ENCODE results near the gene LY6G5B. TPM values are rescaled to one million over a fixed set of nuclear protein-coding genes. Genes with fewer than 3 reads are reported as not detected.
"Not testable (repeated sequence)": the region's sequence is repeated elsewhere in the genome, so short reads cannot be mapped to it uniquely, and the experiment has no call there.

LY6G5B gene
- total RNA-seq, 4 donors from 2014 or later = 11.4 to 63.7 (median 13.9) TPM

DNA sequence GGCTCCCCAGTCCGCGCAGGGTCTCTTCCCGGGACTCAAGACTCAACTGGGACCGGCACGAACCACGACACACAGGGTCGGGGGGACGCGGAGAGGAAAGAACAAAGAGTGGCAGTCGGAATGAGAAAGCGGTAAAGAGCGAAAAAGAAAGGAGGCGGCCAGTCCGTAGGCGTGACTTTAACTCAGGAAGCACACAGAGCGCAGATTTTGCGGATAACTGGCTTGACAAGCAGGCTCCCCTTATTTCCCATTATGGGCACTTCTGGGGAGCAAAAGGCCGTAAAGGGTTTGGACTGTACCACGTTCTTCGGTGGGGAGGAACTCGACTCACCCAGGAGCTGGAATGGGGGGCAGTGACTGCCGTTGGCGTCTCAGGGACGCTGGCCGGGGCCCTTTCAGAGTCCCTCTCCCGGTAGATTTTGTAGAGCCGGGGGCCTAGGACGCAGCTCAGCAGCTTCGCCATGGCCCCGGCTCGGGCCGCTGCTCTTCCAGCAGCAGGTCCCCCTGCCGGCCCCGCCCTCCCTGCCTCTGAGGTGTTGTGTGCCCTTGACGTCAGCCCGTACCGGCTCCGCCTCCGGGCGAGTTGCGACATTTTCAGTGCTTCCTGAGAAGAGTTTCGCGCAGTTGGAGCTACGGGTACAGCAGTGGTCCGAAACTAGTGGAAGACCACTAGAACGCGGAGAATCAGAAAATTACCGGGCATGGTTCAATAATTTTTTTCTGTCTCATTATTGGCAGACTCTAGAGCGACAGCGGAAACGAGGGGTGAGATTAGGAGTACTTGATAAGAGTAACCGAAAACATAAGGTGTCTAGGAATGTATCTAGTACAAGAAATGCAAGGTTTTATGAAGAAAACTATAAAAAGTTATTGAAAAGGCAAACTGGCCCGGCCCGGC lies 33.3 kb downstream of the LY6G5B start, which contains the start of gene ABHD16A:
Gene ABHD16A, minus strand, starts transcription at position 506 of the 898 bp plus-strand sequence. Its CDS starts 43 bp downstream, at position 463.
- Histone ChIP-seq H3K27ac (peak within 1 kb of the TSS; percentile 96), H3K4me3 (peak within 1 kb of the TSS; percentile 69), H3K4me1 (peaks cover 20% of the 10 kb centered on the region), H3K9me3 (no peaks in the 10 kb centered on the region), H3K27me3 (no peaks in the 10 kb centered on the region), H3K36me3 (peaks cover 11% of the 10 kb centered on the region)
- DNase-seq (ENCODE audit: low spot score in 2 of 2) = peak; percentile 99 to 100
- TF ChIP-seq EP300 (IDR thresholded peaks at IDR 0.05) = no peak
- TF ChIP-seq, protein P1, sequence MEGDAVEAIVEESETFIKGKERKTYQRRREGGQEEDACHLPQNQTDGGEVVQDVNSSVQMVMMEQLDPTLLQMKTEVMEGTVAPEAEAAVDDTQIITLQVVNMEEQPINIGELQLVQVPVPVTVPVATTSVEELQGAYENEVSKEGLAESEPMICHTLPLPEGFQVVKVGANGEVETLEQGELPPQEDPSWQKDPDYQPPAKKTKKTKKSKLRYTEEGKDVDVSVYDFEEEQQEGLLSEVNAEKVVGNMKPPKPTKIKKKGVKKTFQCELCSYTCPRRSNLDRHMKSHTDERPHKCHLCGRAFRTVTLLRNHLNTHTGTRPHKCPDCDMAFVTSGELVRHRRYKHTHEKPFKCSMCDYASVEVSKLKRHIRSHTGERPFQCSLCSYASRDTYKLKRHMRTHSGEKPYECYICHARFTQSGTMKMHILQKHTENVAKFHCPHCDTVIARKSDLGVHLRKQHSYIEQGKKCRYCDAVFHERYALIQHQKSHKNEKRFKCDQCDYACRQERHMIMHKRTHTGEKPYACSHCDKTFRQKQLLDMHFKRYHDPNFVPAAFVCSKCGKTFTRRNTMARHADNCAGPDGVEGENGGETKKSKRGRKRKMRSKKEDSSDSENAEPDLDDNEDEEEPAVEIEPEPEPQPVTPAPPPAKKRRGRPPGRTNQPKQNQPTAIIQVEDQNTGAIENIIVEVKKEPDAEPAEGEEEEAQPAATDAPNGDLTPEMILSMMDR (IDR thresholded peaks at IDR 0.05) = no peak
- peak in 2 of 3 donors; percentile 91 to 94 for TF ChIP-seq POLR2AphosphoS5 (IDR thresholded peaks at IDR 0.05)
- peak; percentile 88 to 97 for TF ChIP-seq POLR2A (IDR thresholded peaks at IDR 0.05)
- WGBS = under 1% methylated on average over 54 of the region's 54 CpGs

DNA sequence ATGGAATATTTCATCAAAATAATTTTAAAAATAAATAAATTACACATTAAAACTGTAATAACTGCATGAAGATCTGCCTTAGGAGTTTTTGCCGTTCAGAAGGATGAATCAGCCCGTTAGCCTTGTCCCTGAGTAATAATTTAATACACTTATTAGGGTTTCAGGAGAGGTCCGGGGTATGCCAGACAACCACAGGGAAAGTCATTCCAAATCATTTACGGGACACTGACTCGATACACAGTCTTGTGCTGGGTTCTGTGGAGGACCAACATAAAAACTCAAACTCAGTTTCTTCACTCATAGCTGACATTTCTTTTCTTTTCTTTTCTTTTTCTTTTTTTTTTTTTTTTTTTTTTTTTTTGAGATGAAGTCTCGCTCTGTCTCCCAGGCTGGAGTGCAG lies 36.2 kb downstream of the LY6G5B start:
- Histone ChIP-seq H3K27ac (no peak overlapping the region), H3K4me3 (no peak overlapping the region), H3K9me3 (no peaks in the 10 kb centered on the region), H3K36me3 (no peaks in the 10 kb centered on the region), H3K4me1 (peaks cover 23% of the 10 kb centered on the region), H3K27me3 (no peaks in the 10 kb centered on the region)
- DNase-seq (ENCODE audit: low spot score in 2 of 2) = no peak
- WGBS = 78% methylated on average over 6 of the region's 6 CpGs
- TF ChIP-seq EP300 (IDR thresholded peaks at IDR 0.05) = no peak

DNA sequence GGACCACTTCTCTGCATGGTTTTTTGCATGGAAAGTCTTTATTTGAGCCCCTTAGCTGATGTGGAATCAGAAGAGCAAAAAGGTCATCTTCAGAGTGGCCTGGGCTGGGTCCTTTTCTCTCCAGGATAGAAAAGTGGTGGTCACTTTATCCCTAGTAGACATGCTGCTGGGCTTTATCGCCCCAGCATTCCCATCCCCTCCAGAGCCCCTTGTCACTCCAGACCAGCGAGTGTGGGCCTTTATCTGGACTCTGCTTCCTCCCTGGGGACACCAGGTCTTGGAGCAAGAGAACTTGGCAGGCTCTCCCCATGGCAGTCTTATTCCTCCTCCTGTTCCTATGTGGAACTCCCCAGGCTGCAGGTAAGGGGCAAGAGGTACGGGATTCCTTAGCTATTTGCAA lies 36.8 kb downstream of the LY6G5B start, which contains the start of gene LY6G6F:
Gene LY6G6F, plus strand, starts transcription at position 268 of the 400 bp plus-strand sequence. Its CDS starts 41 bp downstream, at position 309.
- no peaks in the 10 kb centered on the region for H3K9me3 ChIP-seq
- no peak within 1 kb of the TSS for H3K27ac ChIP-seq
- H3K27me3 ChIP-seq = no peaks in the 10 kb centered on the region
- H3K4me3 ChIP-seq = no peak within 1 kb of the TSS
- no peak for DNase-seq (ENCODE audit: low spot score in 2 of 2)
- H3K4me1 ChIP-seq = peaks cover 23% of the 10 kb centered on the region
- H3K36me3 ChIP-seq = no peaks in the 10 kb centered on the region
- TF ChIP-seq, protein P1 (IDR thresholded peaks at IDR 0.05) = no peak
- no peak for TF ChIP-seq POLR2AphosphoS5 (IDR thresholded peaks at IDR 0.05)
- no peak for TF ChIP-seq POLR2A (IDR thresholded peaks at IDR 0.05)
- TF ChIP-seq EP300 (IDR thresholded peaks at IDR 0.05) = no peak
- whole genome bisulfite sequencing = 56% methylated on average over 3 of the region's 3 CpGs

DNA sequence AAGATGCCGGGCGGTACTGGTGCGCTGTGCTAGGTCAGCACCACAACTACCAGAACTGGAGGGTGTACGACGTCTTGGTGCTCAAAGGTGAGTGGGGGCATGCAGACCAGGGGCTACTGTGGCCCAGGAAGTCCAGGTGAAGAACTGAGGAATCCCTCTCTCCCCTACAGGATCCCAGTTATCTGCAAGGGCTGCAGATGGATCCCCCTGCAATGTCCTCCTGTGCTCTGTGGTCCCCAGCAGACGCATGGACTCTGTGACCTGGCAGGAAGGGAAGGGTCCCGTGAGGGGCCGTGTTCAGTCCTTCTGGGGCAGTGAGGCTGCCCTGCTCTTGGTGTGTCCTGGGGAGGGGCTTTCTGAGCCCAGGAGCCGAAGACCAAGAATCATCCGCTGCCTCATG lies 37.9 kb downstream of the LY6G5B start:
- DNase-seq (ENCODE audit: low spot score in 2 of 2) = no peak
- WGBS = 79% methylated on average over 10 of the region's 10 CpGs
- Histone ChIP-seq H3K27me3 (no peaks in the 10 kb centered on the region), H3K36me3 (no peaks in the 10 kb centered on the region), H3K4me3 (no peak overlapping the region), H3K27ac (no peak overlapping the region), H3K9me3 (no peaks in the 10 kb centered on the region), H3K4me1 (peaks cover 28% of the 10 kb centered on the region)
- no peak for TF ChIP-seq POLR2A (IDR thresholded peaks at IDR 0.05)
- TF ChIP-seq, protein P1 (IDR thresholded peaks at IDR 0.05) = no peak
- no peak for TF ChIP-seq POLR2AphosphoS5 (IDR thresholded peaks at IDR 0.05)
- no peak for TF ChIP-seq EP300 (IDR thresholded peaks at IDR 0.05)

DNA sequence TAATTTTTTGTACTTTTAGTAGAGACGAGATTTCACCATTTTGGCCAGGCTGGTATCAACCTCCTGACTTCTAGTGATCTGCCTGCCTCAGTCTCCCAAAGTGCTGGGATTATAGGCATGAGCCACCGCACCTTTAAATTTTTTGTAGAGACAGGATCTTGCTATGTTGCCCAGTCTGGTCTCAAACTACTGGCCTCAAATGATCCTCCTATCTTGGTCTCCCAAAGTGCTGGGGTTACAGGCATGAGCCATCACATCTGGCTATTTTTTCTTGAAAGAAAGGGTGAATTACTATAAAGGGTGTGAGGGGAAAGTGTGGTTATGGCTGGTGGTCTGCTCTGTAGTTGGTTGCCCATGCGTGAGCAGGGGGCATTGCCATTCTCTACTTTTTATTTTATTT lies 38.4 kb downstream of the LY6G5B start:
- Histone ChIP-seq H3K4me1 (peaks cover 33% of the 10 kb centered on the region), H3K27me3 (no peaks in the 10 kb centered on the region), H3K36me3 (no peaks in the 10 kb centered on the region), H3K4me3 (no peak overlapping the region), H3K9me3 (no peaks in the 10 kb centered on the region), H3K27ac (no peak overlapping the region)
- DNase-seq (ENCODE audit: low spot score in 2 of 2) = no peak
- TF ChIP-seq, protein P1 (IDR thresholded peaks at IDR 0.05) = no peak
- TF ChIP-seq POLR2AphosphoS5 (IDR thresholded peaks at IDR 0.05) (no peak), POLR2A (IDR thresholded peaks at IDR 0.05) (no peak), EP300 (IDR thresholded peaks at IDR 0.05) (no peak)
- 97% methylated on average over 3 of the region's 3 CpGs for WGBS

DNA sequence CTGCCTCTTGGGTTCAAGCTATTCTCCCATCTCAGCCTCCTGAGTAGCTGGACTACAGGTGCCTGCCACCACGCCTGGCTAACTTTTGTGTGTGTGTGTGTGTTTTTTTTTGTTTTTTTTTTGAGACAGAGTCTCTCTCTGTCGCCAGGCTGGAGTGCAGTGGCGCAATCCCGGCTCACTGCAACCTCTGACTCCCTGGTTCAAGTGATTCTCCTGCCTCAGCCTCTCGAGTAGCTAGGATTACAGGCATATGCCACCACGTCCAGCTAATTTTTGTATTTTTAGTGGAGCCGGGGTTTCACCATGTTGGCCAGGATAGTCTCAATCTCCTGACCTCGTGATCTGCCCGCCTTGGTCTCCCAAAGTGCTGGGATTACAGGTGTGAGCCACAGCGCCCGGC lies 39.4 kb downstream of the LY6G5B start:
- H3K36me3 ChIP-seq; H3K4me3 ChIP-seq; H3K27ac ChIP-seq; DNase-seq (ENCODE audit: low spot score in 2 of 2); H3K27me3 ChIP-seq; H3K9me3 ChIP-seq: not testable (repeated sequence)
- peaks cover 37% of the 10 kb centered on the region for H3K4me1 ChIP-seq
- 93% methylated on average over 11 of the region's 11 CpGs for WGBS

All from suprapubic skin (tissue), 4 donors.